K562 (cell line): Measurements from ENCODE around the gene CIAO2A. TPM values are rescaled to one million over a fixed set of nuclear protein-coding genes. Genes with fewer than 3 reads are reported as not detected.

Experiments
- ATAC-seq: fragments of 200-7000 bp; cut with Tn5 transposase; 3 replicates; pipeline ENCODE4 v1.9.1; 2020; ENCODE audit warnings: moderate library complexity
- BruUV-seq: library from RNA; stranded (reverse); fragments of 400-500 nt; replicated peaks from 2 replicates; lab custom pipeline; 2021; lab: Mats Ljungman, UMichigan
- CTCF ChIA-PET: fragments of 300-600 bp; formaldehyde crosslinking; extraction: SDS; loops from one replicate; lab custom pipeline; 2021; ENCODE audit warnings: low intra/inter-chr PET ratio; lab: Yijun Ruan, JAX
- POLR2A ChIA-PET: fragments of 300-600, 350-650 bp; sonication (Branson Sonifier 250); formaldehyde crosslinking; extraction: SDS; loops from one replicate; lab custom pipeline; 2021; ENCODE audit warnings: antibody characterized with exemption, inconsistent platforms; lab: Yijun Ruan, JAX
- DNase-seq, 4 experiments: peaks; one replicate each; pipeline versions ENCODE4 v3.0.0 to v3.0.0-alpha.2; 2011 to 2018; ENCODE audit warnings: low spot score in 3 of 4, mixed read lengths in 3 of 4; ENCODE audit errors: extremely low read depth in 1 of 4
- FAIRE-seq: peaks from 2 replicates; lab custom pipeline; 2011; peaks lifted over from hg19 to GRCh38; lab: Jason Lieb, UNC
- H2AFZ ChIP-seq: 2 replicates; pipeline ENCODE4 v1.6.0; 2011; ENCODE audit warnings: low read depth, low read length, control low read depth, inconsistent platforms
- H3K27ac ChIP-seq: fragments of 200-600 bp; 3 replicates; pipeline ENCODE4 v1.8.0; 2011; ENCODE audit warnings: low read depth, mild to moderate bottlenecking, control low read depth, inconsistent platforms, low read length, moderate library complexity, mixed read lengths; ENCODE audit errors: extremely low read depth
- H3K27me3 ChIP-seq, 2 experiments: fragments of 300-600 bp in 1 of 2; 2 replicates in 1 of 2; 3 replicates in 1 of 2; pipeline versions ENCODE4 v1.6.0 to v1.8.0; 2011; ENCODE audit warnings: inconsistent platforms in 2 of 2, low read length in 2 of 2, mild to moderate bottlenecking in 1 of 2, mixed read lengths in 1 of 2, moderate library complexity in 1 of 2; ENCODE audit not compliant: control insufficient read depth in 2 of 2, insufficient read depth in 2 of 2
- H3K36me3 ChIP-seq: fragments of 300-600 bp; 3 replicates; pipeline ENCODE4 v1.8.0; 2011; ENCODE audit warnings: mild to moderate bottlenecking, low read length, inconsistent platforms; ENCODE audit not compliant: control insufficient read depth, insufficient read depth
- H3K4me1 ChIP-seq, 2 experiments: fragments of 200-600 bp in 1 of 2; replicated peaks in 1 of 2; 2 replicates in 1 of 2; 3 replicates in 1 of 2; pipeline versions ENCODE4 v1.5.1 to v1.8.0; 2011; ENCODE audit warnings: inconsistent platforms in 2 of 2, low read length in 2 of 2, mild to moderate bottlenecking in 1 of 2, mixed read lengths in 1 of 2, moderate library complexity in 1 of 2; ENCODE audit not compliant: control insufficient read depth in 2 of 2, insufficient read depth in 2 of 2
- H3K4me2 ChIP-seq: 2 replicates; pipeline ENCODE4 v1.6.1; 2011; ENCODE audit warnings: low read length, control low read depth, inconsistent platforms, mixed read lengths; ENCODE audit not compliant: insufficient read depth
- H3K4me3 ChIP-seq: fragments of 200-600 bp; sonication (generic), shearing (Covaris generic); 2 replicates; pipeline ENCODE4 v1.5.1; 2016; ENCODE audit warnings: control low read depth, inconsistent platforms
- H3K79me2 ChIP-seq: fragments of 200-600 bp; 3 replicates; pipeline ENCODE4 v1.8.0; 2011; ENCODE audit warnings: low read length, inconsistent platforms; ENCODE audit not compliant: control insufficient read depth, insufficient read depth
- H3K9ac ChIP-seq, 2 experiments: 2 replicates each; pipeline versions ENCODE4 v1.6.0 to v1.6.1; 2011; ENCODE audit warnings: low read depth in 2 of 2, low read length in 2 of 2, control low read depth in 1 of 2, inconsistent platforms in 1 of 2, mild to moderate bottlenecking in 1 of 2, mixed read lengths in 1 of 2; ENCODE audit not compliant: insufficient read depth in 1 of 2
- H3K9me1 ChIP-seq: one replicate; pipeline ENCODE4 v1.6.0; 2011; ENCODE audit warnings: inconsistent platforms, mild to moderate bottlenecking, low read length, moderate library complexity; ENCODE audit not compliant: control insufficient read depth, insufficient read depth
- H3K9me3 ChIP-seq: replicated peaks from 2 replicates; pipeline ENCODE4 v1.5.1; 2011; ENCODE audit warnings: low read depth, low read length, inconsistent platforms; ENCODE audit not compliant: control insufficient read depth, insufficient read depth
- H4K20me1 ChIP-seq: replicated peaks from 2 replicates; pipeline ENCODE4 v1.6.1; 2011; ENCODE audit warnings: low read length, inconsistent platforms, mixed read lengths; ENCODE audit not compliant: control insufficient read depth, insufficient read depth
- HOXB6 ChIP-seq: fragments of 250-450 bp; sonication (Bioruptor Pico); IDR thresholded peaks from 2 replicates; pipeline ENCODE4 v1.5.1; 2022; ENCODE audit warnings: mild to moderate bottlenecking, borderline replicate concordance
- KDM2B ChIP-seq: fragments of 250-450 bp; sonication (Bioruptor Pico); IDR thresholded peaks from 2 replicates; pipeline ENCODE4 v1.8.0; 2021; ENCODE audit warnings: mild to moderate bottlenecking, moderate library complexity
- MTF1 ChIP-seq: fragments of 250-450 bp; sonication (Bioruptor Pico); IDR thresholded peaks from 2 replicates; pipeline ENCODE4 v1.9.0; 2021; ENCODE audit warnings: moderate library complexity, mild to moderate bottlenecking, inconsistent platforms, borderline replicate concordance
- PHB ChIP-seq: fragments of 250-450 bp; sonication (Bioruptor Pico); IDR thresholded peaks from 2 replicates; pipeline ENCODE4 v1.5.0; 2021
- RHOXF2B ChIP-seq: fragments of 250-450 bp; sonication (Bioruptor Pico); conservative IDR thresholded peaks from 2 replicates; pipeline ENCODE4 v1.5.1; 2021
- TCFL5 ChIP-seq: fragments of 250-450 bp; sonication (Bioruptor Pico); conservative IDR thresholded peaks from 2 replicates; pipeline ENCODE4 v1.6.1; 2021; ENCODE audit warnings: mild to moderate bottlenecking, moderate library complexity, matching md5 sums
- ZBTB7A ChIP-seq: IDR thresholded peaks from 2 replicates; pipeline ENCODE4 v1.6.1; 2011; ENCODE audit warnings: low read depth, mild to moderate bottlenecking, low read length, moderate library complexity, borderline replicate concordance; ENCODE audit not compliant: control insufficient read depth
- WGBS: fragments of 100-300 bp; shearing (Covaris generic); methylation state at CpG from one replicate; pipeline ENCODE4 v1.1.6; 2016; ENCODE audit warnings: low coverage, mixed read lengths; ENCODE audit not compliant: insufficient coverage; ENCODE audit errors: missing lambda C conversion rate; 5-methylcytosine and 5-hydroxymethylcytosine counted together
- in situ Hi-C: fragments of 300-500 bp; cut with MboI; formaldehyde crosslinking; loops from 4 replicates; pipeline ENCODE4 v1.15.0; 2018; ENCODE audit warnings: inconsistent platforms, mixed read lengths
- intact Hi-C: fragments of 100-400 bp; cut with micrococcal nuclease; formaldehyde crosslinking; loops from 2 replicates; pipeline ENCODE4 v1.14.2; 2022
- polyA plus RNA-seq, 8 experiments: library from polyadenylated mRNA; depleted of rRNA in 4 of 8; stranded (reverse) in 5 of 8; unstranded in 3 of 8; fragments of >200 nt; fragmentation: Nextera tagmentation in 2 of 8; fragmentation: Illumina TruSeq in 1 of 8; extraction: Ambion mirVana in 2 of 8; extraction: Trizol in 1 of 8; gene quantifications; 2 replicates each; pipeline versions ENCODE4 v1.2.1 to v1.2.3, GENCODE V29; 2011 to 2014; ENCODE audit warnings: inconsistent platforms in 1 of 8, missing spikeins in 1 of 8
- total RNA-seq, 7 experiments: library from RNA; depleted of rRNA in 6 of 7; stranded (reverse); fragments of >200 nt in 6 of 7; fragmentation: Illumina TruSeq in 2 of 7; extraction: Trizol in 2 of 7; gene quantifications; 2 replicates each; pipeline versions ENCODE4 v1.2.1 to v1.2.3, GENCODE V29; 2011 to 2021; ENCODE audit warnings: low replicate concordance in 1 of 7
- TF ChIP-seq, protein P1 (sequence below): sonication (generic); formaldehyde crosslinking; IDR thresholded peaks from 2 replicates; pipeline ENCODE4 v1.8.0; 2022; ENCODE audit warnings: missing genetic modification reagents, mild to moderate bottlenecking, moderate library complexity, borderline replicate concordance
- TF ChIP-seq, protein P2 (sequence below): fragments of 450-650 bp; IDR thresholded peaks from 2 replicates; pipeline ENCODE4 v1.6.1; 2018; ENCODE audit not compliant: partially characterized antibody

The CIAO2A gene
- total and polyA plus RNA-seq, 9 of the 15 experiments (the other 6 are each of a cell fraction or from before 2014, with no cell fraction given): 161 to 429 (median 313) TPM

DNA sequence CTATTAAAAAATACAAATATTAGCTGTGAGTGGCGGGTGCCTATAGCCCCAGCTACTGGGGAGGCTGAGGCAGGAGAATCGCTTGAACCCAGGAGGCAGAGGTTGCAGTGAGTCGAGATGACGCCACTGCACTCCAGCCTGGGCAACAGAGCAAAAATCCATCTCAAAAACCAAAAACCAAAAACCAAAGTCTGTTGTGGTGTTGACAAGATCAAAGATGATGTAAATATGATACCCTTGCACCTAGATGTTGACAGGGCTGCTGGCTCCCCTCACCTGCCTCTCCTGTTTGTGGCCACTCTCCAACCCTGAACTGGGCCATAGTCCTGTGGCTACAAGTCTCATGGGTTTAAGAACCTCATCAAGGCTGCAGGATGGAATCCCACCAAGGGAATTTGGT, 63.5 kb downstream of the CIAO2A start:
- FAIRE-seq: no peak
- H3K27me3 ChIP-seq: no peaks in the 10 kb centered on the region
- no peak overlapping the region for H3K9ac ChIP-seq
- H4K20me1 ChIP-seq: no peaks in the 10 kb centered on the region
- ChIA-PET CTCF (no interaction called here), POLR2A (interaction anchor here (0.5 to 1.4 kb wide), 4 partner anchors 8 to 29 kb away, joined by 3 to 6 read pairs (median 3); no protein-coding TSS in a partner anchor)
- in situ Hi-C loops: no loop called here
- no peak for DNase-seq
- no peak overlapping the region for H3K27ac ChIP-seq
- peaks cover 8% of the 10 kb centered on the region in 2 experiments; a peak in 3 of 5 replicates for H3K4me1 ChIP-seq
- no peak overlapping the region for H3K4me2 ChIP-seq
- 62% methylated on average over 4 of the region's 4 CpGs for WGBS
- H2AFZ ChIP-seq: no peak overlapping the region
- no peaks in the 10 kb centered on the region for H3K9me1 ChIP-seq
- no peak for ATAC-seq
- no peaks in the 10 kb centered on the region for H3K79me2 ChIP-seq
- intact Hi-C loops: no loop called here
- no peaks in the 10 kb centered on the region for H3K36me3 ChIP-seq
- no peaks in the 10 kb centered on the region for H3K9me3 ChIP-seq
- H3K4me3 ChIP-seq: no peak overlapping the region
- no TSS peak for BruUV-seq
- TF ChIP-seq MTF1 (CRISPR knock-in tag) (no peak), HOXB6 (no peak), KDM2B (CRISPR knock-in tag) (no peak), ZBTB7A (no peak), TCFL5 (no peak), PHB (CRISPR knock-in tag) (no peak), RHOXF2B (CRISPR knock-in tag) (no peak)
- TF ChIP-seq, protein P1, sequence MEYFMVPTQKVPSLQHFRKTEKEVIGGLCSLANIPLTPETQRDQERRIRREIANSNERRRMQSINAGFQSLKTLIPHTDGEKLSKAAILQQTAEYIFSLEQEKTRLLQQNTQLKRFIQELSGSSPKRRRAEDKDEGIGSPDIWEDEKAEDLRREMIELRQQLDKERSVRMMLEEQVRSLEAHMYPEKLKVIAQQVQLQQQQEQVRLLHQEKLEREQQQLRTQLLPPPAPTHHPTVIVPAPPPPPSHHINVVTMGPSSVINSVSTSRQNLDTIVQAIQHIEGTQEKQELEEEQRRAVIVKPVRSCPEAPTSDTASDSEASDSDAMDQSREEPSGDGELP (CRISPR knock-in tag): no peak
- TF ChIP-seq, protein P2, sequence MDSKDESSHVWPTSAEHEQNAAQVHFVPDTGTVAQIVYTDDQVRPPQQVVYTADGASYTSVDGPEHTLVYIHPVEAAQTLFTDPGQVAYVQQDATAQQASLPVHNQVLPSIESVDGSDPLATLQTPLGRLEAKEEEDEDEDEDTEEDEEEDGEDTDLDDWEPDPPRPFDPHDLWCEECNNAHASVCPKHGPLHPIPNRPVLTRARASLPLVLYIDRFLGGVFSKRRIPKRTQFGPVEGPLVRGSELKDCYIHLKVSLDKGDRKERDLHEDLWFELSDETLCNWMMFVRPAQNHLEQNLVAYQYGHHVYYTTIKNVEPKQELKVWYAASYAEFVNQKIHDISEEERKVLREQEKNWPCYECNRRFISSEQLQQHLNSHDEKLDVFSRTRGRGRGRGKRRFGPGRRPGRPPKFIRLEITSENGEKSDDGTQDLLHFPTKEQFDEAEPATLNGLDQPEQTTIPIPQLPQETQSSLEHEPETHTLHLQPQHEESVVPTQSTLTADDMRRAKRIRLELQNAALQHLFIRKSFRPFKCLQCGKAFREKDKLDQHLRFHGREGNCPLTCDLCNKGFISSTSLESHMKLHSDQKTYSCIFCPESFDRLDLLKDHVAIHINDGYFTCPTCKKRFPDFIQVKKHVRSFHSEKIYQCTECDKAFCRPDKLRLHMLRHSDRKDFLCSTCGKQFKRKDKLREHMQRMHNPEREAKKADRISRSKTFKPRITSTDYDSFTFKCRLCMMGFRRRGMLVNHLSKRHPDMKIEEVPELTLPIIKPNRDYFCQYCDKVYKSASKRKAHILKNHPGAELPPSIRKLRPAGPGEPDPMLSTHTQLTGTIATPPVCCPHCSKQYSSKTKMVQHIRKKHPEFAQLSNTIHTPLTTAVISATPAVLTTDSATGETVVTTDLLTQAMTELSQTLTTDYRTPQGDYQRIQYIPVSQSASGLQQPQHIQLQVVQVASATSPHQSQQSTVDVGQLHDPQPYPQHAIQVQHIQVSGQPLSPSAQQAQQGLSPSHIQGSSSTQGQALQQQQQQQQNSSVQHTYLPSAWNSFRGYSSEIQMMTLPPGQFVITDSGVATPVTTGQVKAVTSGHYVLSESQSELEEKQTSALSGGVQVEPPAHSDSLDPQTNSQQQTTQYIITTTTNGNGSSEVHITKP: no peak
